Measurements from ENCODE around the gene TLK2.
"Not testable (repeated sequence)": the region's sequence is repeated elsewhere in the genome, so short reads cannot be mapped to it uniquely, and the experiment has no call there.

- TF ChIP-seq CTCF (conservative IDR thresholded peaks at IDR 0.05; ENCODE audit: low read depth in 2 of 2); POLR2AphosphoS5 (IDR thresholded peaks at IDR 0.05; ENCODE audit: low read depth); CREB1 (CRISPR knock-in tag; IDR thresholded peaks at IDR 0.05; ENCODE audit: low read depth); EZH2 (IDR thresholded peaks at IDR 0.05; ENCODE audit: low read depth, unreplicated experiment); JUNB (IDR thresholded peaks at IDR 0.05; ENCODE audit: unreplicated experiment); EZH2phosphoT487 (IDR thresholded peaks at IDR 0.05; ENCODE audit: unreplicated experiment): not testable (repeated sequence)
These were observed 62.4 kb downstream of the TLK2 start for GRCh38 chr17:62541073-62541472.
